ENCODE results near the gene SPACA7.

The SPACA7 gene

DNA sequence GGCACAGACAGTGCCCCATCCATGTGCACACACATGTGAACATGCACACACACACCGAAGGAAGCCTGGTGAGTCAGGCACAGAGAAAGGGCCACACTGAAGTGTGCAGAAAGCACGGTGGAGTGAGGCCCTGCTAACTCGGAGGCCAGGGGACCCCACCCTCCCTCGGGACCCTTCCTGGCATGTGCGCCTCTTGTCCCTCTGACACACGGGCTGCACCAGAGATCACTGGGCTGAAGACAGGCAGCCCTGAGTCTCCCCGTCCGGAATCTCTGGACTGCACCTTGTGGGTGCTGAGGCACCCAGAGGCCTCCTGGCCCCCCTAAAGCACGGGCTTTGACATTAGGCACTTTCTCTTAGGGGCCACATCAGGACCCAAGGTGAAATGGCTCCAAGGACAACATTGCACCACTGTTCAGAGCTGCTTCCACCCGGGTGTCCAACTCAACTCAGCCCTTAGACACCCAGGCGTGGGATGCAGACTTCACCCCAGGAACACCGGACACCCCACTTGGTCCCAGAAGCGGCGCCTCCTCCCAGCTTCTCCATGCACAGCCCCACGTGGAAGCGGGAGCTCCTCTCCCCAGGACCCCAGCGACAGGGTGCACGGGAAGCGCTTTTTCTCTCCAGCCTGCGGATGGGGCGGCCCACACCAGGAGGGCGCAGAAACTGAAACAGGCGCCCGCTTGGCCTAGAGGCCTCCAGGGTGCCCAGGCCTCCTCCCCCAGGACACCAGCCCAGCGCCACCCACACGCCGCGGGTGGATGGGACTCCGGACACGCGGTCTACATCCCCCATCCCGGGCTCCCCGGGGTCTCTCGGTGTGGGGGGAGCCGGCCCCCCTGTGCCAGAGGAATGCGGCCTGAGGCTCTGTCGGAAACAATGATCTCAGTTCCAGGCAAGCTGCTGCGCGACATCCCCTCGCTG lies 90.2 kb downstream of the SPACA7 start:
- DNase-seq (ENCODE audit: low read depth): no peak

DNA sequence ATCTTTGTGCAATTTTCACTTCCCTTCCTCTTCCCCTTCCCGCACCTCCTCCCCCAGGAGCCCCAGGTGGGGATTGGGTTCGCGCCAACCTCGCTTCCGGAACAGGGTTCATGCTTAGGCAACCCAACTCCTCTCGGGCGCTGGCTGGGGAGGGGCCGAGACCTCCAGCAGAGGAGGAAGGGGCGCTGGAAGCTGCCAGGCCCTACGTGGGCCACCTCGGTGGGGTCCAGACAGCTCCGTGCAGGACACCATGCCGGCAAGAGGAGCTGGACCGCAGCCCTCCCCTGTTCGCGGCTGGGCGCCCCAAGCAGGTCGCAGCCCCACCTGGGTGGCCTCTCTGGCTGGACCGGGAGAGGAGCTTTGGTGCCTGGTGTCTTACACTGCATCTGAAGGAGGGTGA lies 91.1 kb downstream of the SPACA7 start:
- no peak for DNase-seq (ENCODE audit: low read depth)

DNA sequence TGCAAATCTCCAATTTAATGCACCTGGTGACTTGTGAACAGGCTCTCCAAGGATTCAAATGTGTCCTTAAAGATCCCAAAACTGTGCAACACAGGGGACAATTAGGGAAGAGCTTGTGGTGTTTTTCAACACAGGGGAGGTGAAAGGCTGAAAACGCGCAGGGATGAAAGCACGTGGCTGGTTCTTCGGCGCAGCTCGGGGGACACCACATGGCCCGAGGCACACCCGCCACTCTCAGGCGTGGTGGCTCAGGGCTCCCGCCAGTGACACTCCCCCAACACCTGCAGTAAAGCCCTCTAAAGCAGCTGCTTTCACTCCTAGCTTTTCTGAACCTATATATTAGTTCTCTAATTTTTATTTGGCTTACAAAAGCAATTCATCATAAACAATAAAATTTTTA lies 91.9 kb downstream of the SPACA7 start:
- DNase-seq (ENCODE audit: low read depth): no peak

DNA sequence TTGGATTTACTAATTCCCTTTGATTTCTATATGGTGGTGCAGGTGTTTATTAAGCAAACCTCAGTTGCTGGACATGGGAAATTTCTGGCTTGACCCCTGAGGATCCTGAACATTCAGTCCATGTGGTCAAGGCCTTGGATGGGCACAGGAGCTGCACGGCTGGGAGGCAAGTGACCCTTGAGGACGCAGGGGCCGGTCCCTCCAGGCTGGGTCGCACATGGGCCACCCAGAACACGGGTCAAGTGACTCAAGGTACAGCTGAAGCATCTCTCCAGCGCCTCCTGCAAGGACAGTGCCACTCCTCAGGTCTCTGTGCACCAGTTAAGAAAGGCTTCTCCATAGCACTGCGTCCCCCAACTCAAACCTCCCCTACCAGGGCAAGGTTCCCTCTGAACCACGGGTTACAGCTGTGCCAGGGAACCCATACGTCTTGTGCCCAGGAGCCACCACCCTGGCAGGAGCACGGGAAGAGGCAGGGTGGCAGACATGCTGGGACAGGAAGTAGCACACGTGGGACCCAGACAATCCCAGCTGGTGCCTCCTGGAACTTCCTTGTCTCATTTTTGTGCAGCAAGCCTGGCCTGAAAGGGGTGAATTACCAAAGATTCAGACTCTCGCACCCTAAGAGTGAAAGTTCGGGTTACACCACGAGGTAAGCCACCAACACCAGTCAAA lies 93.1 kb downstream of the SPACA7 start:
- DNase-seq (ENCODE audit: low read depth): no peak

DNA sequence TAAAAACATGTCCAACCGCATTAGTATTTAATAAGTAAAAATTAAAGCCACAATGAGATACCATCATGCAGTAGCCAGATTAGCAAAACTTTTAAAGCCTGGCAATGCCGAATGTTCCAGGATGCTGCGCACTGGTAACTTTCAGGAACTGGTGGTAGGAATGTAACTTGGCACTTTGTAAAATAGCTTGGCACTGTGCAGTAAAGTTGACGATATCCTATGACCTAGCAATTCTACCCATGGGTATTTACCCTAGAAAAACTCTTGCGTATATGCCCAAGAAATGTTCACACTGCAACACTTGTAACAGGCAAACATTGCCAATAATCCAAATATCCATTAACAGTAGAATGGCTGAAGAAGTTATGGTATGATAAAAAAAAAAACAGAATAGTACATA lies 97.7 kb downstream of the SPACA7 start:
- no peak for DNase-seq (ENCODE audit: low read depth)

DNA sequence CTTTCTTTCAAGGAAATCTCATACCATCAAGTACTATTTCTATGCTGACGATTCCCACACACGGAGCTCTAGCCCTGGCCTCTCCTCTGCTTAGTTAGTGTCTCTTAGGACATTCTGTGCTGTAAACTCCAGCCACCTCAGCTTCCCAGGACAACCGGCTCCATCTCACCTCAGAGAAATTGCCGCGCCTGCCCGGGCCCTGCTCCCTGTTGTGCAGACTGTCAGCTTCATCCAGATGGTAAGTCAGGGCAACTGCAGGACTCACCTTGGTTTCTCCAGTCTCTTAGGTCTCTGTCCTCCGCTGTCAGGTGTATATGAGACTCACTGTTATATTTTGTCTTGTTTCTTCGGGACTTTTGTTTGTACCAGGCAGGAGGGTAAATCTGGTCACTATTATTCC lies 98.7 kb downstream of the SPACA7 start:
- DNase-seq (ENCODE audit: low read depth): no peak

DNA sequence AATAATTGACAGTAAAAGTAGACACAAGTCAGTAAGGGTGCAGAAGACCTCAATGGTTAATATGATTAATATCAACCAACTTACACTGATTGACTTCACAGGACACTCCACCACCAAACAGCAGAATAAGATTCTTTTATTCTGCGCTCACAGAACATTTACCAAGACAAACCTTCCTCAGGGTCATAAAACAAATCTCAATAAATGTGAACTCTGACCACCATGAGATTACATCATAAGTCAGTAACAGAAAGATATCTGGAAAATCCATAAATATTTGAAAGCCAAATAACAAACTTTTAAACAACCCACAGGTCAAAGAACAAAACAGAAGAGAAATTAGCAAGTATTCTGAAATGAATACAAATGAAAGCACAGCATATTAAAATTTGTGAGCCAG lies 99.7 kb downstream of the SPACA7 start:
- no peak for DNase-seq (ENCODE audit: low read depth)

DNA sequence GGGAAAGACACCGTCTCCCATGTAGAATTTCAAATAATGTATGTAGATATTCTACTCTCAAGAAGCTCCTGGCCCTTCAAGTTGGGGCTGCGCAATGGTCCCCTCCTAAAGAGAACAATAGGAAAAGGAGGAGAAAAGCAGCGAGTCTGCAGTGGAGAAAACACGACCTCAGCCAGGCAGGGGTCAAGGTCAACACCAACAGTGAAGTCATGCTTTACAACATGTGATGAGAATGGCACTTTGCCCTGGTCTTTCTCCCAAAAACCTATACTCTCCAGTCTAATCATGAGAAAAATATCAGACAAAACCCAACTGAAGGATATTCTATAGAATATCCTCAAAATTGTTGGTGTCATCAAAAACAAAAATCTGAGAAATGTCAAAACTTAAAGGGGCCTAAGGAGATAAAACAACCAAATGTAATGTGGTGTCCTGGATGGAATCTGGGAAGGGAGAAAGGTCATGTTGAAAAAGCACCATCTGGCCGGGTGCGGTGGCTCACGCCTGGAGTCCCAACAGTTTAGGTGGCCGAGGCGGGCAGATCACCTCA lies 101.0 kb downstream of the SPACA7 start:
- DNase-seq (ENCODE audit: low read depth): no peak

DNA sequence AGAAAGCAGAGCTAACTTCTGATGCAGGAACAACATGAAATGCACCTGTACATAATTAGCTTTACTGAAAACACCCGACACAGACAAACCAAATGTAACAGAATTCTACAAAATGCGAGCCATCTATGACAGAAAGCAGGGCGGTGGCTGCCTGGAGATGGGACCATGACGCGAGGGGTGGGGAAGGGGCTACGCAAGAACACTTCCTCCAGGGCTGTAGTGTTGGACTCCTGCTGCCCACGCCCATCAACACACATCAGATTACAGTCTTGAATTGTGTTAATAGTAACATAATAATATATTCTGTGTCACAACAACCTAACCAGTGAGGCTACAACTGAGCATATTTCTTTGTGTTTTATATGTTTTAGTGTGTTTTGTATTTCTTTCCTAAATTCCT lies 103.2 kb downstream of the SPACA7 start:
- DNase-seq (ENCODE audit: low read depth): no peak

DNA sequence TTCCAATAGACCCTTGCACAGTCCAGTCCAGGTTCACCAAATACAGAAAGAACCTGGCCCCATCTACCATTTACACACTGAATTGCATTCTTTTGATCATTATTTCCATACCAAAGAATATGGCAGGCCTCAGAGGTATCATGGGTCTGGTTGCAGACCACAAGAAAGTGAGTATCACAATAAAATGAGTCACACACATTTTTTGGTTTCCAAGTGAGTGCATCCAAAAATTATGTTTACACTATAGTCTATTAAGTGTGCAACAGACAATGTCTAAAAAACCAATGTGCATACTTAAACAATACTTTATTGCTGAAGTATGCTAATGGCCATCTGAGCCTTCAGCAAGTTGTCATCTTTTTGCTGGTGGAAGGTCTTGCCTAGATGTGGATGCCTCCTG lies 105.3 kb downstream of the SPACA7 start:
- DNase-seq (ENCODE audit: low read depth): no peak

DNA sequence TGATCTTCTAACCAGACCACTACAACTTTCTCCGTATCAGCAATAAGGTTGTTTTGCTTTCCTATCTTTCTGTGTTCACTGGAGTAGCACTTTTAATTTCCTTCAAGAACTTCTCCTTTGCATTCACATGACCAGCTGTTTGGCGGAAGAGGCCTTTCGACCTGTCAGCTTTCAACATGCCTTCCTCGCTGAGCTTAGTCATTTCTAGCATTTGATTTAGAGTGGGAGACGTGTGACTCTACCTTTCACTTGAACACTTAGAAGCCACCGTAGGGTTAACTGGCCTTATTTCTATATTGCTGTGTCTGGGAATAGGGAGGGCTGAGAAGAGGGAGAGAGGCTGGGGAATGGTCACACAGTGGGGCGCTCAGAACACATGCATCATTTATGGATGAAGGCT lies 107.1 kb downstream of the SPACA7 start:
- DNase-seq (ENCODE audit: low read depth): no peak
